DOHH2 (cell line): ENCODE measurements around the gene C1RL.
A peak's percentile ranks its signal among the peaks of the same experiment; 100 is the strongest.
"Not testable (repeated sequence)": the region's sequence is repeated elsewhere in the genome, so short reads cannot be mapped to it uniquely, and the experiment has no call there.

Experiments
- H3F3A ChIP-seq: fragments of 200-600 bp; sonication (generic), shearing (Covaris generic); 2 replicates; pipeline ENCODE4 v1.6.0; 2016; ENCODE audit warnings: antibody characterized with exemption, mild to moderate bottlenecking; ENCODE audit not compliant: control insufficient read depth, insufficient read depth
- H3K27ac ChIP-seq: fragments of 200-600 bp; sonication (generic); 2 replicates; pipeline ENCODE4 v1.5.1; 2014; ENCODE audit warnings: low read depth, mild to moderate bottlenecking, low read length, moderate library complexity
- H3K27me3 ChIP-seq: fragments of 200-600 bp; sonication (generic); 2 replicates; pipeline ENCODE4 v1.6.1; 2014; ENCODE audit warnings: mild to moderate bottlenecking, low read length, mixed read lengths; ENCODE audit not compliant: control insufficient read depth
- H3K36me3 ChIP-seq: fragments of 200-600 bp; sonication (generic); 2 replicates; pipeline ENCODE4 v1.6.1; 2014; ENCODE audit warnings: mild to moderate bottlenecking, low read length, moderate library complexity, mixed read lengths; ENCODE audit not compliant: control insufficient read depth
- H3K4me1 ChIP-seq: fragments of 200-600 bp; sonication (generic); 2 replicates; pipeline ENCODE4 v1.6.1; 2014; ENCODE audit warnings: mild to moderate bottlenecking, low read length, mixed read lengths; ENCODE audit not compliant: control insufficient read depth
- H3K4me2 ChIP-seq: fragments of 200-600 bp; sonication (generic); 2 replicates; pipeline ENCODE4 v1.6.0; 2014; ENCODE audit warnings: mild to moderate bottlenecking, low read length, moderate library complexity
- H3K4me3 ChIP-seq: fragments of 200-600 bp; sonication (generic); 2 replicates; pipeline ENCODE4 v1.5.1; 2014; ENCODE audit warnings: mild to moderate bottlenecking, low read length, mixed read lengths
- H3K79me2 ChIP-seq: fragments of 200-600 bp; sonication (generic); 2 replicates; pipeline ENCODE4 v1.6.1; 2014; ENCODE audit warnings: mild to moderate bottlenecking, low read length, mixed read lengths; ENCODE audit not compliant: control insufficient read depth
- H3K9me2 ChIP-seq: fragments of 200-600 bp; sonication (generic); replicated peaks from 2 replicates; pipeline ENCODE4 v1.6.1; 2014; ENCODE audit warnings: mild to moderate bottlenecking, low read length, mixed read lengths; ENCODE audit not compliant: control insufficient read depth
- H3K9me3 ChIP-seq: fragments of 200-600 bp; sonication (generic); 2 replicates; pipeline ENCODE4 v1.6.1; 2014; ENCODE audit warnings: antibody characterized with exemption, low read length, mixed read lengths; ENCODE audit not compliant: control insufficient read depth, insufficient read depth
- H4K20me1 ChIP-seq: fragments of 200-600 bp; sonication (generic); 2 replicates; pipeline ENCODE4 v1.6.0; 2014; ENCODE audit warnings: low read depth, mild to moderate bottlenecking, antibody characterized with exemption, low read length, moderate library complexity; ENCODE audit not compliant: control insufficient read depth, insufficient read depth
- EZH2phosphoT487 ChIP-seq: fragments of 200-600 bp; sonication (generic); IDR thresholded peaks from 2 replicates; pipeline ENCODE4 v1.6.1; 2017; ENCODE audit warnings: borderline replicate concordance, mild to moderate bottlenecking, antibody characterized with exemption, low read length, moderate library complexity, mixed read lengths
- TF ChIP-seq, protein P1 (sequence below): fragments of 200-600 bp; sonication (generic); IDR thresholded peaks from one replicate; pipeline ENCODE4 v1.5.1; 2014; ENCODE audit warnings: antibody characterized with exemption, mild to moderate bottlenecking, low read depth, low read length; ENCODE audit not compliant: poor library complexity, severe bottlenecking

Gene C1RL

DNA sequence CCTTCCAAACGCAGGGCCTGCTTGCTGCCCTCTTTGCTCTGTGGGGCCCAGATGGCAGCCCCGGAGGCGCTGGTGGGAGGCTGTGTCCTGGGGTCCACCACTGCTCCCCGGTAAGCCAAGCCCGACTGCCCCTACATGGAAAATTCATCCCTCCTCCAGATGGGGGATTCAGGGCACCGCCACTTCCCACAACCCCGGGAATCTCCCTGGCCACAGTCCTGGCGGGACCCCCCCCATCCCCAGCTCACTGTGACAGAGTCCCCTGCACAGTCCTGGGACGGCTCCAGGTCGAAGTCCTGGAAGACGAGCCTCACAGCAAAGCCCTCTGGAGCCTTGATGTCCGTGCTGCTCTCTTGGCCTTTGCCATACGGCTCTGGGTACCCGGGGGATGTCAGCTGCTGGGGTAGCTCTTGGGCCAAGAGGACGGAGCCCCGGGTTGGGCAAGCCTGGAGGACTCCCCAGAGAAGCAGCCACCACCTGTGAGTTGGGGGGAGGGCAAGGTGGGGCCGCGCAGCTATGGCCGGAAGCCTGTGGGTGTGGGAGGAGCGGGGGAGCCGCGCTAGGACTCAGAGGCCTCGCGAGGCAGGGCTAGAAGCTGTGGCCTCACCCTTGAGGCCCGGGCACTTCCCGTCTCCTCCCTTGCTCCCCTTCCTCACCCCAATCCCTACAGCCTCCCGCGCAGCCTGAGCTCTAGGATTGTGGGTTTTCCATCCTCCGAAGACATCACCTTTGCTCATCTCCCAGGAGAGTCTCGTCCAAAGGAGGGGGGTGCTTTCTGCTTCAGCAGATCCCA, 815 bp downstream of the C1RL start:
- H3K4me1 ChIP-seq = peaks cover 14% of the 10 kb centered on the region

GRCh38 chr12:7107636-7108002, 1.4 kb downstream of the C1RL start:
- no peak for TF ChIP-seq EZH2phosphoT487
- TF ChIP-seq, protein P1, sequence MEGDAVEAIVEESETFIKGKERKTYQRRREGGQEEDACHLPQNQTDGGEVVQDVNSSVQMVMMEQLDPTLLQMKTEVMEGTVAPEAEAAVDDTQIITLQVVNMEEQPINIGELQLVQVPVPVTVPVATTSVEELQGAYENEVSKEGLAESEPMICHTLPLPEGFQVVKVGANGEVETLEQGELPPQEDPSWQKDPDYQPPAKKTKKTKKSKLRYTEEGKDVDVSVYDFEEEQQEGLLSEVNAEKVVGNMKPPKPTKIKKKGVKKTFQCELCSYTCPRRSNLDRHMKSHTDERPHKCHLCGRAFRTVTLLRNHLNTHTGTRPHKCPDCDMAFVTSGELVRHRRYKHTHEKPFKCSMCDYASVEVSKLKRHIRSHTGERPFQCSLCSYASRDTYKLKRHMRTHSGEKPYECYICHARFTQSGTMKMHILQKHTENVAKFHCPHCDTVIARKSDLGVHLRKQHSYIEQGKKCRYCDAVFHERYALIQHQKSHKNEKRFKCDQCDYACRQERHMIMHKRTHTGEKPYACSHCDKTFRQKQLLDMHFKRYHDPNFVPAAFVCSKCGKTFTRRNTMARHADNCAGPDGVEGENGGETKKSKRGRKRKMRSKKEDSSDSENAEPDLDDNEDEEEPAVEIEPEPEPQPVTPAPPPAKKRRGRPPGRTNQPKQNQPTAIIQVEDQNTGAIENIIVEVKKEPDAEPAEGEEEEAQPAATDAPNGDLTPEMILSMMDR = no peak
- no peaks in the 10 kb centered on the region for H3K79me2 ChIP-seq
- no peaks in the 10 kb centered on the region for H3F3A ChIP-seq
- no peaks in the 10 kb centered on the region for H3K36me3 ChIP-seq
- no peaks in the 10 kb centered on the region for H3K9me2 ChIP-seq
- H3K4me1 ChIP-seq = peaks cover 14% of the 10 kb centered on the region
- H3K4me3 ChIP-seq = peak overlapping the region; percentile 76
- H4K20me1 ChIP-seq = no peaks in the 10 kb centered on the region; the same call in 1 of the 2 replicates
- H3K4me2 ChIP-seq = peak overlapping the region; percentile 89
- H3K27ac ChIP-seq = no peak overlapping the region
- H3K9me3 ChIP-seq = peaks cover 12% of the 10 kb centered on the region; the same call in 1 of the 2 replicates
- peaks cover 34% of the 10 kb centered on the region for H3K27me3 ChIP-seq

More for the DNA sequence above, 815 bp downstream of the C1RL start:
- Histone ChIP-seq H3K79me2 (no peaks in the 10 kb centered on the region), H3K9me2 (no peaks in the 10 kb centered on the region), H3K9me3 (peaks cover 12% of the 10 kb centered on the region; the same call in 1 of the 2 replicates), H3K36me3 (no peaks in the 10 kb centered on the region), H4K20me1 (no peaks in the 10 kb centered on the region; the same call in 1 of the 2 replicates), H3K4me2 (peak overlapping the region; percentile 89), H3F3A (no peaks in the 10 kb centered on the region), H3K27me3 (peaks cover 34% of the 10 kb centered on the region), H3K4me3 (peak overlapping the region; percentile 76), H3K27ac (no peak overlapping the region)
- TF ChIP-seq EZH2phosphoT487 = no peak
- TF ChIP-seq, protein P1 = no peak

GRCh38 chr12:7107181-7107580, 1.8 kb downstream of the C1RL start:
- H3K36me3 ChIP-seq, H3K9me2 ChIP-seq, H3K79me2 ChIP-seq, H4K20me1 ChIP-seq, H3K27ac ChIP-seq, H3K4me2 ChIP-seq, H3K4me3 ChIP-seq, H3F3A ChIP-seq: not testable (repeated sequence)
- peaks cover 12% of the 10 kb centered on the region; the same call in 1 of the 2 replicates for H3K9me3 ChIP-seq
- H3K27me3 ChIP-seq = peaks cover 34% of the 10 kb centered on the region
- H3K4me1 ChIP-seq = peaks cover 14% of the 10 kb centered on the region

GRCh38 chr12:7106082-7106481, 2.9 kb downstream of the C1RL start:
- H4K20me1 ChIP-seq = no peaks in the 10 kb centered on the region; the same call in 1 of the 2 replicates
- no peaks in the 10 kb centered on the region for H3K79me2 ChIP-seq
- H3K27ac ChIP-seq = no peak overlapping the region
- H3K9me2 ChIP-seq = no peaks in the 10 kb centered on the region
- H3K9me3 ChIP-seq = peaks cover 12% of the 10 kb centered on the region; the same call in 1 of the 2 replicates
- no peak for TF ChIP-seq EZH2phosphoT487
- TF ChIP-seq, protein P1 = no peak
- H3K4me2 ChIP-seq = no peak overlapping the region
- H3F3A ChIP-seq = no peaks in the 10 kb centered on the region
- no peak overlapping the region for H3K4me3 ChIP-seq
- peaks cover 14% of the 10 kb centered on the region for H3K4me1 ChIP-seq
- peaks cover 32% of the 10 kb centered on the region for H3K27me3 ChIP-seq
- no peaks in the 10 kb centered on the region for H3K36me3 ChIP-seq
